ENCODE data around the gene AGBL3. TPM values are rescaled to one million over a fixed set of nuclear protein-coding genes. Genes with fewer than 3 reads are reported as not detected.

AGBL3 gene
- total RNA-seq, 1 donor from 2014 or later: 0.91 TPM

- no peaks in the 10 kb centered on the region for H4K20me1 ChIP-seq (ENCODE audit: insufficient read depth, low read length)
- no peak overlapping the region for H3K27ac ChIP-seq (ENCODE audit: low read depth, low read length)
- H2AFZ ChIP-seq (ENCODE audit: low read depth, low read length): no peak overlapping the region
- DNase-seq (ENCODE audit: low read depth): no peak
- no peaks in the 10 kb centered on the region for H3K27me3 ChIP-seq (ENCODE audit: insufficient read depth, low read length)
- H3K4me2 ChIP-seq (ENCODE audit: low read length): no peak overlapping the region
- H3K79me2 ChIP-seq (ENCODE audit: insufficient read depth, low read length): no peaks in the 10 kb centered on the region
- Mint-ChIP-seq H3K36me3 (ENCODE audit: low read depth, unreplicated experiment) (peaks cover 5% of the 10 kb centered on the region), H3K4me3 (ENCODE audit: unreplicated experiment) (no peak overlapping the region), H3K4me1 (ENCODE audit: low read depth, unreplicated experiment) (peaks cover 16% of the 10 kb centered on the region), H3K9me3 (ENCODE audit: unreplicated experiment) (no peaks in the 10 kb centered on the region), H3K27ac (ENCODE audit: unreplicated experiment) (no peak overlapping the region), H3K27me3 (ENCODE audit: low read depth, unreplicated experiment) (no peaks in the 10 kb centered on the region)
- TF ChIP-seq CTCF (IDR thresholded peaks at IDR 0.05; ENCODE audit: insufficient read depth, low read depth, low read length) (no peak), EZH2 (IDR thresholded peaks at IDR 0.05; ENCODE audit: insufficient read depth, low read length) (no peak)
- H3K9me3 ChIP-seq (ENCODE audit: insufficient read depth, low read depth, low read length): no peaks in the 10 kb centered on the region
- peaks cover 15% of the 10 kb centered on the region for H3K4me1 ChIP-seq (ENCODE audit: insufficient read depth, low read length)
- H3K9ac ChIP-seq (ENCODE audit: low read length): no peak overlapping the region
- no peak overlapping the region for H3K4me3 ChIP-seq (ENCODE audit: insufficient read depth, low read depth, low read length)
- peaks cover 4% of the 10 kb centered on the region for H3K36me3 ChIP-seq (ENCODE audit: insufficient read depth, low read length)
- FAIRE-seq: no peak
Measured at GRCh38 chr7:134993877-134994456, 7.7 kb downstream of the AGBL3 start.

GRCh38 chr7:134995239-134996096 is 9.2 kb downstream of the AGBL3 start:
- Histone ChIP-seq H3K9me3 (ENCODE audit: insufficient read depth, low read depth, low read length) (no peaks in the 10 kb centered on the region), H3K27ac (ENCODE audit: low read depth, low read length) (no peak overlapping the region), H2AFZ (ENCODE audit: low read depth, low read length) (no peak overlapping the region), H3K27me3 (ENCODE audit: insufficient read depth, low read length) (no peaks in the 10 kb centered on the region), H3K4me1 (ENCODE audit: insufficient read depth, low read length) (peaks cover 15% of the 10 kb centered on the region), H3K4me2 (ENCODE audit: low read length) (no peak overlapping the region), H3K36me3 (ENCODE audit: insufficient read depth, low read length) (peaks cover 4% of the 10 kb centered on the region), H3K4me3 (ENCODE audit: insufficient read depth, low read depth, low read length) (no peak overlapping the region), H4K20me1 (ENCODE audit: insufficient read depth, low read length) (no peaks in the 10 kb centered on the region), H3K9ac (ENCODE audit: low read length) (no peak overlapping the region), H3K79me2 (ENCODE audit: insufficient read depth, low read length) (no peaks in the 10 kb centered on the region)
- FAIRE-seq: no peak
- Mint-ChIP-seq H3K36me3 (ENCODE audit: low read depth, unreplicated experiment) (peaks cover 5% of the 10 kb centered on the region), H3K4me1 (ENCODE audit: low read depth, unreplicated experiment) (peaks cover 16% of the 10 kb centered on the region), H3K4me3 (ENCODE audit: unreplicated experiment) (no peak overlapping the region), H3K27ac (ENCODE audit: unreplicated experiment) (no peak overlapping the region), H3K27me3 (ENCODE audit: low read depth, unreplicated experiment) (no peaks in the 10 kb centered on the region), H3K9me3 (ENCODE audit: unreplicated experiment) (no peaks in the 10 kb centered on the region)
- no peak for TF ChIP-seq EZH2 (IDR thresholded peaks at IDR 0.05; ENCODE audit: insufficient read depth, low read length)
- no peak for TF ChIP-seq CTCF (IDR thresholded peaks at IDR 0.05; ENCODE audit: insufficient read depth, low read depth, low read length)
- no peak for DNase-seq (ENCODE audit: low read depth)

All from astrocyte (in vitro differentiated cells and primary cell).